Testis (tissue), 2 donors: ENCODE measurements around the gene GPR176.
"Not testable (repeated sequence)": the region's sequence is repeated elsewhere in the genome, so short reads cannot be mapped to it uniquely, and the experiment has no call there.

Experiments used
- POLR2A ChIP-seq: fragments of 450-650 bp; IDR thresholded peaks from one replicate; pipeline ENCODE4 v1.6.1; 2017; ENCODE audit warnings: antibody characterized with exemption, mild to moderate bottlenecking, moderate library complexity
- TF ChIP-seq, protein P1 (sequence below), 3 experiments: fragments of 450-650 bp in 2 of 3; fragments of 200-600 bp in 1 of 3; sonication (generic) in 1 of 3; IDR thresholded peaks; one replicate each; pipeline ENCODE4 v1.5.1; 2016 to 2019; ENCODE audit warnings: antibody characterized with exemption in 3 of 3, mild to moderate bottlenecking in 2 of 3, moderate library complexity in 1 of 3

DNA sequence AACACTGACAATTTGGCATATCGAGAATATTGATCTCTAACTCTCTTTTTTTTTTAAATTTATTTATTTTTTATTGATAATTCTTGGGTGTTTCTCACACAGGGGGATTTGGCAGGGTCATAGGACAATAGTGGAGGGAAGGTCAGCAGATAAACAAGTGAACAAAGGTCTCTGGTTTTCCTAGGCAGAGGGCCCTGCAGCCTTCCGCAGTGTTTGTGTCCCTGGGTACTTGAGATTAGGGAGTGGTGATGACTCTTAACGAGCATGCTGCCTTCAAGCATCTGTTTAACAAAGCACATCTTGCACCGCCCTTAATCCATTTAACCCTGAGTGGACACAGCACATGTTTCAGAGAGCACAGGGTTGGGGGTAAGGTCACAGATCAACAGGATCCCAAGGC, 27.0 kb downstream of the GPR176 start:
- TF ChIP-seq POLR2A: not testable (repeated sequence)
- TF ChIP-seq, protein P1, sequence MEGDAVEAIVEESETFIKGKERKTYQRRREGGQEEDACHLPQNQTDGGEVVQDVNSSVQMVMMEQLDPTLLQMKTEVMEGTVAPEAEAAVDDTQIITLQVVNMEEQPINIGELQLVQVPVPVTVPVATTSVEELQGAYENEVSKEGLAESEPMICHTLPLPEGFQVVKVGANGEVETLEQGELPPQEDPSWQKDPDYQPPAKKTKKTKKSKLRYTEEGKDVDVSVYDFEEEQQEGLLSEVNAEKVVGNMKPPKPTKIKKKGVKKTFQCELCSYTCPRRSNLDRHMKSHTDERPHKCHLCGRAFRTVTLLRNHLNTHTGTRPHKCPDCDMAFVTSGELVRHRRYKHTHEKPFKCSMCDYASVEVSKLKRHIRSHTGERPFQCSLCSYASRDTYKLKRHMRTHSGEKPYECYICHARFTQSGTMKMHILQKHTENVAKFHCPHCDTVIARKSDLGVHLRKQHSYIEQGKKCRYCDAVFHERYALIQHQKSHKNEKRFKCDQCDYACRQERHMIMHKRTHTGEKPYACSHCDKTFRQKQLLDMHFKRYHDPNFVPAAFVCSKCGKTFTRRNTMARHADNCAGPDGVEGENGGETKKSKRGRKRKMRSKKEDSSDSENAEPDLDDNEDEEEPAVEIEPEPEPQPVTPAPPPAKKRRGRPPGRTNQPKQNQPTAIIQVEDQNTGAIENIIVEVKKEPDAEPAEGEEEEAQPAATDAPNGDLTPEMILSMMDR (IDR thresholded peaks at IDR 0.05): not testable (repeated sequence)
